ENCODE results near the gene RET.

DNA sequence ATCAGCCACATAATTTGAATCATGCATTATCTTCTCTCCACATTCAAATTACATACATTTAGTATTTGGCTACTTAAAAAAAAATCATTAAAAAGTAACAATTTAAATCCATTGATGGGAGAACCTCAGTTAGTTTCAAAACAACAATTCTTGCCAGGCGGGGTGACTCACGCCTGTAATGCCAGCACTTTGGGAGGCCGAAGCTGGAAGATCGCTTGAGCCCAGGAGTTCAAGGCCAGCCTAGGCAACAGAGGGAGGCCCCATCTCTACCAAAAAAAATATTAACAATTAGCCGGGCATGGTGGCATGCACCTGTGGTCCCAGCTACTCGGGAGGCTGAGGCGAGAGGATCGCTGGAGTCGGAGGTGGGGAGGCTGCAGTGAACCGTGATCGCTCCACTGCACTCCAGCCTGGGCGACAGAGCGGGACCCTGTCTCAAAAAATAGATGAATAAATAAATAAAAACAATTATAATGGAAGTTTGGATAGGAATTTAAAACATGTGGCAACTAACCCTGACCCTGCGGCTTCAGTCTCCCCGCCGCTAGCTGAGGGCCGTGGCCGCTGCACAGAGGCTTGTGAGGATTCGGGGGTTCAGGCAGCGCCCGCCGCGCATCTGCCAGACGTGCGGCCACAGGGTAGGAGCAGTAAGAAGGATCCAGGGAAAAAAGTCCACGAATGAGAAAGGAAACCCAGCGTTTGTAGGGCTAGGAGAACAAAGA, 60.3 kb downstream of the RET start:
- TF ChIP-seq EZH2 (IDR thresholded peaks at IDR 0.05) (no peak), POLR2AphosphoS5 (IDR thresholded peaks at IDR 0.05; ENCODE audit: borderline replicate concordance, low read depth, low read length) (no peak)
